ENCODE data around the gene PROCA1.

- TF ChIP-seq CTCF (conservative IDR thresholded peaks at IDR 0.05) (no peak), EZH2 (IDR thresholded peaks at IDR 0.05; ENCODE audit: low read depth) (no peak)
These were observed 48.0 kb downstream of the PROCA1 start for GRCh38 chr17:28663723-28664122.
